Ovary (tissue), 3 donors: ENCODE data around the gene CA4.

ENCODE experiments used
- EP300 ChIP-seq: sonication (generic); formaldehyde crosslinking; IDR thresholded peaks from one replicate; pipeline ENCODE4 v1.6.1; 2017; ENCODE audit warnings: antibody characterized with exemption
- POLR2A ChIP-seq: fragments of 450-650 bp; IDR thresholded peaks from one replicate; pipeline ENCODE4 v1.6.1; 2017; ENCODE audit warnings: antibody characterized with exemption, mild to moderate bottlenecking, moderate library complexity
- TF ChIP-seq, protein P1 (sequence below), 3 donors: fragments of 450-650 bp in 2 of 3; fragments of 200-600 bp in 1 of 3; IDR thresholded peaks; one replicate each; pipeline versions ENCODE4 v1.5.1 to v1.8.0; 2016 to 2022; ENCODE audit warnings: antibody characterized with exemption in 3 of 3, mild to moderate bottlenecking in 1 of 3
- donor health status: DM: no; HTN: no; CAD: no.

GRCh38 chr17:60167065-60167741 is 17.4 kb downstream of the CA4 start:
- TF ChIP-seq, protein P1, sequence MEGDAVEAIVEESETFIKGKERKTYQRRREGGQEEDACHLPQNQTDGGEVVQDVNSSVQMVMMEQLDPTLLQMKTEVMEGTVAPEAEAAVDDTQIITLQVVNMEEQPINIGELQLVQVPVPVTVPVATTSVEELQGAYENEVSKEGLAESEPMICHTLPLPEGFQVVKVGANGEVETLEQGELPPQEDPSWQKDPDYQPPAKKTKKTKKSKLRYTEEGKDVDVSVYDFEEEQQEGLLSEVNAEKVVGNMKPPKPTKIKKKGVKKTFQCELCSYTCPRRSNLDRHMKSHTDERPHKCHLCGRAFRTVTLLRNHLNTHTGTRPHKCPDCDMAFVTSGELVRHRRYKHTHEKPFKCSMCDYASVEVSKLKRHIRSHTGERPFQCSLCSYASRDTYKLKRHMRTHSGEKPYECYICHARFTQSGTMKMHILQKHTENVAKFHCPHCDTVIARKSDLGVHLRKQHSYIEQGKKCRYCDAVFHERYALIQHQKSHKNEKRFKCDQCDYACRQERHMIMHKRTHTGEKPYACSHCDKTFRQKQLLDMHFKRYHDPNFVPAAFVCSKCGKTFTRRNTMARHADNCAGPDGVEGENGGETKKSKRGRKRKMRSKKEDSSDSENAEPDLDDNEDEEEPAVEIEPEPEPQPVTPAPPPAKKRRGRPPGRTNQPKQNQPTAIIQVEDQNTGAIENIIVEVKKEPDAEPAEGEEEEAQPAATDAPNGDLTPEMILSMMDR (IDR thresholded peaks at IDR 0.05): no peak
- TF ChIP-seq POLR2A (no peak), EP300 (no peak)
